ENCODE measurements around the gene LRRC7.

- no peak for TF ChIP-seq CTCF (IDR thresholded peaks at IDR 0.05)
- TF ChIP-seq POLR2A (IDR thresholded peaks at IDR 0.05), result no peak
- TF ChIP-seq EP300 (IDR thresholded peaks at IDR 0.05), result no peak
These were observed 43.6 kb downstream of the LRRC7 start for GRCh38 chr1:69611316-69611715.
